IMR-90 (cell line): ENCODE results near the gene TEKT5. TPM values are rescaled to one million over a fixed set of nuclear protein-coding genes. Genes with fewer than 3 reads are reported as not detected.

Source experiments
- ATAC-seq: fragments of 200-7000 bp; cut with Tn5 transposase; 2 replicates; pipeline ENCODE4 v1.9.1; 2020; ENCODE audit warnings: low read depth, mild to moderate bottlenecking, moderate library complexity
- BruUV-seq: library from RNA; stranded (reverse); fragments of 400-500 nt; replicated peaks from 2 replicates; lab custom pipeline; 2021; lab: Mats Ljungman, UMichigan
- CTCF ChIA-PET: fragments of 300-600 bp; formaldehyde crosslinking; extraction: SDS; loops from one replicate; lab custom pipeline; 2021; ENCODE audit warnings: antibody characterized with exemption; lab: Yijun Ruan, JAX
- POLR2A ChIA-PET: fragments of 300-600 bp; sonication (Branson Sonifier 250); formaldehyde crosslinking; loops from one replicate; lab custom pipeline; 2022; ENCODE audit warnings: antibody characterized with exemption; ENCODE audit not compliant: unreplicated experiment; lab: Charles Lee
- DNase-seq: peaks from one replicate; pipeline ENCODE4 v3.0.0; 2013
- H2AFZ ChIP-seq: replicated peaks from 2 replicates; pipeline ENCODE3; 2013; ENCODE audit warnings: low read length, mild to moderate bottlenecking; ENCODE audit not compliant: poor library complexity
- H2AK5ac ChIP-seq: 2 replicates; pipeline ENCODE4 v1.6.1; 2013; ENCODE audit warnings: low read depth, low read length, inconsistent platforms
- H2AK9ac ChIP-seq: replicated peaks from 2 replicates; pipeline ENCODE3; 2013; ENCODE audit warnings: mild to moderate bottlenecking, low read depth, low read length, moderate library complexity; ENCODE audit not compliant: poor library complexity
- H2BK120ac ChIP-seq: 2 replicates; pipeline ENCODE4 v1.6.1; 2013; ENCODE audit warnings: low read depth, low read length, inconsistent platforms
- H2BK15ac ChIP-seq: 3 replicates; pipeline ENCODE4 v1.6.1; 2013; ENCODE audit warnings: low read depth, low read length, inconsistent platforms
- H2BK20ac ChIP-seq: 2 replicates; pipeline ENCODE4 v1.6.1; 2013; ENCODE audit warnings: low read depth, mild to moderate bottlenecking, inconsistent platforms, low read length, moderate library complexity
- H2BK5ac ChIP-seq: 2 replicates; pipeline ENCODE4 v1.6.1; 2013; ENCODE audit warnings: mild to moderate bottlenecking, low read depth, low read length, inconsistent platforms; ENCODE audit not compliant: poor library complexity, severe bottlenecking
- H3K14ac ChIP-seq: replicated peaks from 2 replicates; pipeline ENCODE4 v1.6.1; 2013; ENCODE audit warnings: low read depth, low read length, inconsistent platforms
- H3K18ac ChIP-seq: 2 replicates; pipeline ENCODE4 v1.6.1; 2013; ENCODE audit warnings: low read depth, low read length, control low read depth
- H3K23ac ChIP-seq: 2 replicates; pipeline ENCODE4 v1.6.1; 2013; ENCODE audit warnings: low read depth, low read length, inconsistent platforms
- H3K27ac ChIP-seq: 2 replicates; pipeline ENCODE4 v1.5.1; 2013; ENCODE audit warnings: mild to moderate bottlenecking, control low read depth, low read length; ENCODE audit not compliant: insufficient read depth
- H3K27me3 ChIP-seq: 2 replicates; pipeline ENCODE4 v1.6.1; 2013; ENCODE audit warnings: low read length; ENCODE audit not compliant: control insufficient read depth, insufficient read depth
- H3K36me3 ChIP-seq: 2 replicates; pipeline ENCODE4 v1.6.1; 2013; ENCODE audit warnings: low read length, mixed read lengths; ENCODE audit not compliant: control insufficient read depth, insufficient read depth
- H3K4ac ChIP-seq: 2 replicates; pipeline ENCODE4 v1.6.1; 2013; ENCODE audit warnings: low read depth, low read length, inconsistent platforms
- H3K4me1 ChIP-seq: 2 replicates; pipeline ENCODE4 v1.6.1; 2013; ENCODE audit warnings: low read length, mixed read lengths; ENCODE audit not compliant: control insufficient read depth, insufficient read depth
- H3K4me2 ChIP-seq: 2 replicates; pipeline ENCODE4 v1.6.1; 2013; ENCODE audit warnings: low read depth, mild to moderate bottlenecking, control low read depth, low read length, moderate library complexity
- H3K4me3 ChIP-seq: 2 replicates; pipeline ENCODE4 v1.5.1; 2013; ENCODE audit warnings: low read depth, mild to moderate bottlenecking, control low read depth, low read length, moderate library complexity; ENCODE audit not compliant: insufficient read depth
- H3K56ac ChIP-seq: 2 replicates; pipeline ENCODE4 v1.6.1; 2013; ENCODE audit warnings: low read length, inconsistent platforms; ENCODE audit not compliant: insufficient read depth; ENCODE audit errors: extremely low read depth
- H3K79me1 ChIP-seq, 2 experiments: 2 replicates each; pipeline ENCODE4 v1.6.1; 2013; ENCODE audit warnings: low read length in 2 of 2, inconsistent platforms in 1 of 2, low read depth in 1 of 2
- H3K9ac ChIP-seq: 2 replicates; pipeline ENCODE4 v1.6.1; 2013; ENCODE audit warnings: low read depth, low read length, control low read depth
- H3K9me1 ChIP-seq: 2 replicates; pipeline ENCODE4 v1.6.1; 2013; ENCODE audit warnings: low read length, inconsistent platforms; ENCODE audit not compliant: insufficient read depth
- H3K9me3 ChIP-seq: 2 replicates; pipeline ENCODE4 v1.6.1; 2013; ENCODE audit warnings: low read length; ENCODE audit not compliant: control insufficient read depth, insufficient read depth
- H4K20me1 ChIP-seq: 2 replicates; pipeline ENCODE4 v1.6.1; 2013; ENCODE audit warnings: low read length, inconsistent platforms; ENCODE audit not compliant: insufficient read depth
- H4K5ac ChIP-seq: 2 replicates; pipeline ENCODE4 v1.6.1; 2013; ENCODE audit warnings: mild to moderate bottlenecking, low read depth, low read length, control low read depth
- H4K8ac ChIP-seq, 2 experiments: 2 replicates each; pipeline ENCODE4 v1.6.1; 2013; ENCODE audit warnings: low read depth in 2 of 2, low read length in 2 of 2, control low read depth in 1 of 2, inconsistent platforms in 1 of 2
- H4K91ac ChIP-seq: 2 replicates; pipeline ENCODE4 v1.6.1; 2013; ENCODE audit warnings: low read depth, low read length, inconsistent platforms; ENCODE audit not compliant: insufficient read depth
- BHLHE40 ChIP-seq: fragments of 150-350 bp; IDR thresholded peaks from 2 replicates; pipeline ENCODE4 v1.6.1; 2016; ENCODE audit warnings: mild to moderate bottlenecking, low read depth, low read length
- CEBPB ChIP-seq: IDR thresholded peaks from 2 replicates; pipeline ENCODE4 v1.6.1; 2012; ENCODE audit warnings: low read depth, low read length, improper control_type of control experiment
- CHD1 ChIP-seq: IDR thresholded peaks from 2 replicates; pipeline ENCODE4 v1.6.1; 2012; ENCODE audit warnings: low read depth, low read length, improper control_type of control experiment
- ELK1 ChIP-seq: fragments of 150-350 bp; IDR thresholded peaks from 2 replicates; pipeline ENCODE4 v1.6.1; 2016; ENCODE audit warnings: low read depth, mild to moderate bottlenecking, low read length, moderate library complexity, borderline replicate concordance
- FOS ChIP-seq: fragments of 150-350 bp; IDR thresholded peaks from 2 replicates; pipeline ENCODE4 v1.6.1; 2016; ENCODE audit warnings: low read depth, low read length
- MAZ ChIP-seq: IDR thresholded peaks from 2 replicates; pipeline ENCODE4 v1.6.1; 2012; ENCODE audit warnings: low read depth, mild to moderate bottlenecking, low read length, improper control_type of control experiment, moderate library complexity, borderline replicate concordance
- MXI1 ChIP-seq: IDR thresholded peaks from 2 replicates; pipeline ENCODE4 v1.6.1; 2012; ENCODE audit warnings: low read depth, mild to moderate bottlenecking, low read length, moderate library complexity, borderline replicate concordance
- NFE2L2 ChIP-seq: fragments of 150-350 bp; IDR thresholded peaks from 2 replicates; pipeline ENCODE4 v1.6.1; 2016; ENCODE audit warnings: low read depth, mild to moderate bottlenecking, low read length
- POLR2A ChIP-seq: IDR thresholded peaks from 2 replicates; pipeline ENCODE4 v1.6.1; 2012; ENCODE audit warnings: mild to moderate bottlenecking, low read depth, low read length
- RAD21 ChIP-seq: IDR thresholded peaks from 2 replicates; pipeline ENCODE4 v1.6.1; 2012; ENCODE audit warnings: low read length, improper control_type of control experiment
- SMC3 ChIP-seq: fragments of 150-350 bp; IDR thresholded peaks from 2 replicates; pipeline ENCODE4 v1.6.1; 2016; ENCODE audit warnings: low read depth, mild to moderate bottlenecking, antibody characterized with exemption, low read length, moderate library complexity
- USF2 ChIP-seq: fragments of 150-350 bp; IDR thresholded peaks from 2 replicates; pipeline ENCODE4 v1.6.1; 2017; ENCODE audit warnings: mild to moderate bottlenecking, antibody characterized with exemption, low read length, low read depth
- WGBS, 2 experiments: methylation state at CpG; one replicate each; pipeline versions ENCODE4 v1.1.5 to v1.1.7; 2013; ENCODE audit warnings: missing lambda C conversion rate in 2 of 2; ENCODE audit not compliant: insufficient read length in 1 of 2; ENCODE audit errors: extremely low coverage in 2 of 2; 5-methylcytosine and 5-hydroxymethylcytosine counted together
- dilution Hi-C: fragments of 300-500 bp; cut with HindIII; formaldehyde crosslinking; loops from one replicate; pipeline ENCODE4 v1.14.3; 2018; ENCODE audit warnings: low sequenced_read_pairs; ENCODE audit not compliant: unreplicated experiment
- in situ Hi-C: fragments of 300-500 bp; cut with MboI; formaldehyde crosslinking; loops from 3 replicates; pipeline ENCODE4 v1.14.3; 2019; ENCODE audit warnings: low sequenced_read_pairs, inconsistent platforms, mixed read lengths
- intact Hi-C: fragments of 100-400 bp; cut with micrococcal nuclease; formaldehyde crosslinking; loops from 2 replicates; pipeline ENCODE4 v1.10.0; 2022
- polyA plus RNA-seq, 3 experiments: library from polyadenylated mRNA; depleted of rRNA; stranded (reverse); fragments of >200 nt; gene quantifications; 2 replicates each; pipeline ENCODE4 v1.2.3, GENCODE V29; 2012; ENCODE audit warnings: low replicate concordance in 1 of 3
- total RNA-seq: library from RNA; depleted of rRNA; stranded (reverse); fragments of >200 nt; gene quantifications from 2 replicates; pipeline ENCODE4 v1.2.3, GENCODE V29; 2012

Gene TEKT5
- total and polyA plus RNA-seq, 2 of the 4 experiments (the other 2 are of a cell fraction) = 0.17 TPM; not detected in 1

DNA sequence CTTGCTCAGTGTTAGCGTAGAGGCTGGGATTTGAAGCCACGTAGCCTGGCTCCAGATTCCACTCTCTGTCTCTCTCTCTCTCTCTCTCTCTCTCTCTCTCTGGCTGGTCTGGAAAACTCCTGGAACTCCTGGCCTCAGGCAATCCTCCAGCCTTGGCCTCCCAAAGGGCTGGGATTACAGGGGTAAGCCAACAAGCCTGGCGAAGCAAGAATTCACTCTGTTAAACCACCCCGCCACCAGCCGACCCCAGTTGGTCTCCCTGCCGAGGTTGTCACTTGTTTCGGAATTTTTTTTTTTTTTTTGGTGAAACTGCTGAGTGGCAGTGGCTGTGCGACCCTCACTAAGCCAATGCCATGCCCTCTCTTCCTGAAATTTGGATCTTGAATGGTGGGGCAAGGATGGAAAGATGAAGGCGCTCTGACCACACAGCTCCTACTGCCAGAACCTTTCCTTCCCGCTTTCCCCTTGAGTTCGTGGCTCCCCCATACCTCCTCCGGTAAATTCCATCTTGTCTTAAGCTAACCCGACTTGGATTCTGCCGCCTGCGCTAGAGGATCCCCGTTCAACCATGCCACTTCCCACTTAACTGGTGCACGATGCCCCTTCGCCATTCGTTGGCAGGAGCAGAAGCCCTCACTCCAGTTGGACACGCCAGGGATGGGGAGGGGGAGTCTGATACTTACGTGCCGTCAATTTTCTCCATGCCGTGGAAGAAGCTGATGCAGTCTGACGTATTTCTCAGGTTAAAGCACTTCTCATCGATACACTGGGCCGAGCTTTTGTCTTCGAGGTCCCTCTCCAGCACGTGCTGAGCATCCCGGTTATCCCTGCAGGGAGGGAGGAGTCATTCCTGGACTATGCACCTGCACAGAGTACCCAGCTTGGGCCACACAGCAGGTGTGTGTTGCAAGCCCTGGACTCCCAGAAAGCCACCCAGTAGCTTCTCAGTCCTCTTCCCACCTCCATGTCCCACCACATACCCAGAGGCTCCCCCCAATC, 13.1 kb downstream of the TEKT5 start:
- Histone ChIP-seq H3K56ac (no peak overlapping the region), H2BK120ac (no peak overlapping the region)
- intact Hi-C loops = no loop called here

More for the DNA sequence above, 13.1 kb downstream of the TEKT5 start:
- no peak for DNase-seq
- no peaks in the 10 kb centered on the region for H3K9me1 ChIP-seq
- H2AK9ac ChIP-seq = no peak overlapping the region
- no peak overlapping the region for H3K27ac ChIP-seq
- no peak overlapping the region for H4K91ac ChIP-seq
- H2AFZ ChIP-seq = no peak overlapping the region
- no peak overlapping the region for H2BK20ac ChIP-seq
- H3K23ac ChIP-seq = no peak overlapping the region
- no peaks in the 10 kb centered on the region for H3K4me1 ChIP-seq
- H4K8ac ChIP-seq = no peak overlapping the region
- H3K14ac ChIP-seq = no peak overlapping the region
- H3K79me1 ChIP-seq = no peaks in the 10 kb centered on the region
- BruUV-seq = no TSS peak
- in situ Hi-C loops (no loop called here), dilution Hi-C loops (no loop called here)
- POLR2A ChIA-PET = no interaction called here
- no peaks in the 10 kb centered on the region for H3K36me3 ChIP-seq
- CTCF ChIA-PET = interaction anchor here (0.6 to 0.7 kb wide), 3 partner anchors 35 to 168 kb away, joined by 3 to 9 read pairs (median 4); no protein-coding TSS in a partner anchor
- peaks cover 6% of the 10 kb centered on the region for H3K27me3 ChIP-seq
- no peak overlapping the region for H4K5ac ChIP-seq
- H3K18ac ChIP-seq = no peak overlapping the region
- 73% methylated on average over 7 of the region's 29 CpGs; no CpG with 5 or more reads in 1 of the 2 experiments for WGBS, 2 experiments
- H3K9ac ChIP-seq = no peak overlapping the region
- no peaks in the 10 kb centered on the region for H4K20me1 ChIP-seq
- H3K4ac ChIP-seq = no peak overlapping the region
- ATAC-seq = no peak
- H2BK15ac ChIP-seq = no peak overlapping the region
- no peaks in the 10 kb centered on the region for H3K9me3 ChIP-seq
- no peak overlapping the region for H2AK5ac ChIP-seq
- no peak overlapping the region for H2BK5ac ChIP-seq
- H3K4me2 ChIP-seq = no peak overlapping the region
- TF ChIP-seq MXI1 (no peak), CHD1 (no peak), CEBPB (no peak), FOS (no peak), RAD21 (no peak), USF2 (no peak), NFE2L2 (no peak), SMC3 (no peak), POLR2A (no peak), MAZ (no peak), BHLHE40 (no peak), ELK1 (no peak)
- no peak overlapping the region for H3K4me3 ChIP-seq
